Keratinocyte (primary cell): ENCODE measurements around the gene COG6. TPM values are rescaled to one million over a fixed set of nuclear protein-coding genes. Genes with fewer than 3 reads are reported as not detected.

Experiments
- DNase-seq: peaks from one replicate; pipeline ENCODE4 v3.0.0-alpha.2; 2011; ENCODE audit warnings: low read depth, missing footprints, low spot score
- FAIRE-seq: peaks from 2 replicates; lab custom pipeline; 2011; peaks lifted over from hg19 to GRCh38; lab: Jason Lieb, UNC
- H2AFZ ChIP-seq: 2 replicates; pipeline ENCODE4 v1.6.0; 2012; ENCODE audit warnings: low read length, control low read depth, inconsistent platforms; ENCODE audit not compliant: control insufficient read depth
- H3K27ac ChIP-seq: 2 replicates; pipeline ENCODE4 v1.5.1; 2011; ENCODE audit warnings: low read length; ENCODE audit not compliant: control insufficient read depth, insufficient read depth
- H3K27me3 ChIP-seq: 3 replicates; pipeline ENCODE4 v1.6.0; 2011; ENCODE audit warnings: low read length; ENCODE audit not compliant: control insufficient read depth, insufficient read depth; ENCODE audit errors: extremely low read depth
- H3K36me3 ChIP-seq, 2 experiments: 2 replicates in 1 of 2; 3 replicates in 1 of 2; pipeline ENCODE4 v1.5.1; 2011; ENCODE audit warnings: low read length in 2 of 2, mild to moderate bottlenecking in 1 of 2; ENCODE audit not compliant: control insufficient read depth in 2 of 2, insufficient read depth in 2 of 2; ENCODE audit errors: extremely low read depth in 1 of 2
- H3K4me1 ChIP-seq: 3 replicates; pipeline ENCODE4 v1.5.1; 2011; ENCODE audit warnings: low read length; ENCODE audit not compliant: control insufficient read depth, insufficient read depth; ENCODE audit errors: extremely low read depth
- H3K4me2 ChIP-seq: 3 replicates; pipeline ENCODE4 v1.6.0; 2011; ENCODE audit warnings: low read depth, low read length; ENCODE audit not compliant: control insufficient read depth, insufficient read depth; ENCODE audit errors: extremely low read depth
- H3K4me3 ChIP-seq, 3 experiments: fragments of 200-600 bp in 1 of 3; sonication (generic) in 1 of 3; 2 replicates in 2 of 3; 3 replicates in 1 of 3; pipeline ENCODE4 v1.5.1; 2011 to 2016; ENCODE audit warnings: low read length in 3 of 3, mild to moderate bottlenecking in 3 of 3, control low read depth in 2 of 3, inconsistent platforms in 1 of 3, low read depth in 1 of 3, mixed read lengths in 1 of 3, mixed run types in 1 of 3, moderate library complexity in 1 of 3; ENCODE audit not compliant: control insufficient read depth in 2 of 3, insufficient read depth in 2 of 3; ENCODE audit errors: extremely low read depth in 1 of 3
- H3K79me2 ChIP-seq: 2 replicates; pipeline ENCODE4 v1.6.0; 2012; ENCODE audit warnings: low read length; ENCODE audit not compliant: control insufficient read depth, insufficient read depth
- H3K9ac ChIP-seq: 3 replicates; pipeline ENCODE4 v1.6.0; 2011; ENCODE audit warnings: low read length; ENCODE audit not compliant: control insufficient read depth, insufficient read depth; ENCODE audit errors: extremely low read depth
- H3K9me1 ChIP-seq: 3 replicates; pipeline ENCODE4 v1.6.0; 2011; ENCODE audit warnings: low read length; ENCODE audit not compliant: control insufficient read depth, insufficient read depth; ENCODE audit errors: extremely low read depth
- H3K9me3 ChIP-seq: 2 replicates; pipeline ENCODE4 v1.5.1; 2012; ENCODE audit warnings: low read depth, low read length; ENCODE audit not compliant: control insufficient read depth
- H4K20me1 ChIP-seq: 3 replicates; pipeline ENCODE4 v1.6.0; 2011; ENCODE audit warnings: low read length; ENCODE audit not compliant: control insufficient read depth, insufficient read depth; ENCODE audit errors: extremely low read depth
- CTCF ChIP-seq, 3 experiments: IDR thresholded peaks in 1 of 3; conservative IDR thresholded peaks in 1 of 3; optimal IDR thresholded peaks in 1 of 3; 2 replicates in 2 of 3; 3 replicates in 1 of 3; pipeline versions ENCODE3 to v1.5.1; 2011; ENCODE audit warnings: low read length in 3 of 3, mild to moderate bottlenecking in 3 of 3, moderate library complexity in 2 of 3, control low read depth in 1 of 3, inconsistent platforms in 1 of 3; ENCODE audit not compliant: insufficient read depth in 2 of 3; ENCODE audit errors: extremely low read depth in 1 of 3
- EZH2 ChIP-seq: IDR thresholded peaks from one replicate; pipeline ENCODE4 v1.6.1; 2012; ENCODE audit warnings: inconsistent platforms, mild to moderate bottlenecking, low read length, moderate library complexity
- dilution Hi-C: fragments of 300-500 bp; cut with MboI; formaldehyde crosslinking; loops from one replicate; pipeline ENCODE4 v1.7.0; 2020; ENCODE audit warnings: low sequenced_read_pairs; ENCODE audit not compliant: extremely low pct_ligation_motif_present
- polyA plus RNA-seq, 5 experiments: library from polyadenylated mRNA; depleted of rRNA in 3 of 5; stranded (reverse) in 3 of 5; stranded (forward) in 1 of 5; unstranded in 1 of 5; fragments of >200 nt; gene quantifications; 1 replicate in 1 of 5; 2 replicates in 3 of 5; 3 replicates in 1 of 5; pipeline versions ENCODE4 v1.2.1 to v1.2.3, GENCODE V29; 2011 to 2012; ENCODE audit warnings: missing spikeins in 2 of 5, low read depth in 1 of 5, low replicate concordance in 1 of 5

COG6 gene
- polyA plus RNA-seq, 1 donor (not counting 4 experiments of a cell fraction or from before 2014, with no cell fraction given), result 25.5 TPM

- FAIRE-seq, result no peak
- dilution Hi-C loops, result no loop called here
- H3K36me3 ChIP-seq, result peaks cover 0 to 2% of the 10 kb centered on the region in 2 experiments
Measured at GRCh38 chr13:39675904-39676303, 20.4 kb downstream of the COG6 start.

GRCh38 chr13:39676315-39676876, 20.9 kb downstream of the COG6 start:
- Histone ChIP-seq H3K9ac (no peak overlapping the region), H4K20me1 (no peaks in the 10 kb centered on the region), H3K9me1 (no peaks in the 10 kb centered on the region), H2AFZ (no peak overlapping the region), H3K4me2 (no peak overlapping the region), H3K27me3 (no peaks in the 10 kb centered on the region), H3K27ac (no peak overlapping the region), H3K79me2 (no peaks in the 10 kb centered on the region), H3K9me3 (no peaks in the 10 kb centered on the region), H3K4me3 (no peak overlapping the region), H3K4me1 (no peaks in the 10 kb centered on the region), H3K36me3 (peaks cover 0 to 2% of the 10 kb centered on the region in 2 experiments)
- no peak for DNase-seq
- dilution Hi-C loops, result no loop called here
- no peak for FAIRE-seq
- TF ChIP-seq CTCF (optimal IDR thresholded peaks at IDR 0.05 in 1 of 3, IDR thresholded peaks at IDR 0.05 in 1 of 3, conservative IDR thresholded peaks at IDR 0.05 in 1 of 3; ENCODE audit: extremely low read depth in 1 of 3, insufficient read depth in 2 of 3, low read length in 3 of 3), result peak in 1 of 3 experiments; percentile 28
- no peak for TF ChIP-seq EZH2

More at GRCh38 chr13:39675904-39676303, 20.4 kb downstream of the COG6 start:
- no peak for DNase-seq
- Histone ChIP-seq H3K27ac (no peak overlapping the region), H3K4me2 (no peak overlapping the region), H3K4me3 (no peak overlapping the region), H2AFZ (no peak overlapping the region), H3K9ac (no peak overlapping the region), H3K9me1 (no peaks in the 10 kb centered on the region), H3K4me1 (no peaks in the 10 kb centered on the region), H4K20me1 (no peaks in the 10 kb centered on the region), H3K79me2 (no peaks in the 10 kb centered on the region), H3K9me3 (no peaks in the 10 kb centered on the region), H3K27me3 (no peaks in the 10 kb centered on the region)
- TF ChIP-seq EZH2 (no peak), CTCF (optimal IDR thresholded peaks at IDR 0.05 in 1 of 3, IDR thresholded peaks at IDR 0.05 in 1 of 3, conservative IDR thresholded peaks at IDR 0.05 in 1 of 3; ENCODE audit: extremely low read depth in 1 of 3, insufficient read depth in 2 of 3, low read length in 3 of 3) (no peak)
